Cortex of kidney (tissue), 1 donor: Measurements from ENCODE around the gene CHCHD6.

Experiments used
- DNase-seq: peaks from one replicate; lab custom pipeline; 2025; lab: John Stamatoyannopoulos, UW

CHCHD6 gene

DNA sequence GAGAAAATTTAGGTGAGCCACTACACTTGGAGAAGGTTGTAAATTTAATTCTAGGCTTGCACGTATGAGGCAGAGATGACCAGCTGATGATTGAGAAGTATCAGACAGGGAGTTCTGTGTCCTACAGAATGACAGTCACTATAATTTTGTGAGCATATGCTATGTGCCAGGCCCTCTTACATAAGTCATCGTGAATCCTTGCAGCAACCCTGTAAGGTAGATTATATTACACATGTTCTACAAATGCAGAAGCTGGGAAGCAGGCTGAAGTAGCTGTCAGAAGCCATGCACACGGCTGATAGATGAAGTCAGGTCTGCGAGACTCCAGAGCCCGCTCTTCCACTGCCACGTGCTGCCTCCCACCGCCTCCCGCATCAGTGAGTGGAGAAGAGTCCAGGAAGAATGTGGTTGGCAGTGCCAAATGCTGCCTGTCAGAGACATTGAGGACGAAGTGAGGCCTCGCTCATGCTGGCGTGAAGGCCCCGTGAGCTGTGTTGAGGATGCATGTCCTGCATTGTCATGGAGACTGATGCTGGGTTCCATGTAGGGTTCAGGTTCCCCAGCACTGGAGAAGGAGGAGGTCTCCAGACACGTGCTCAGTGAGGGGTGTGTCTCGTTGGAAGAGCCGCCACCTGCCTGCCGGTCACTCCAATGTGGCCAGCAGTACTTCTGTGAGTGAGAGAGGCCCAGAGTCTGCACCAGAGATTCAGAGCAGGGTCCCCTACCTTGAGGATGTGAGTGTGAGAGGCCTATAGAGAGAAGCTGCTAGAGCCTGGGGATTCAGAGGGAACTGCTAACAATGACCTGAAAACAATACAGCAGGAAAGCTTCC, 155.6 kb downstream of the CHCHD6 start:
- no peak for DNase-seq

DNA sequence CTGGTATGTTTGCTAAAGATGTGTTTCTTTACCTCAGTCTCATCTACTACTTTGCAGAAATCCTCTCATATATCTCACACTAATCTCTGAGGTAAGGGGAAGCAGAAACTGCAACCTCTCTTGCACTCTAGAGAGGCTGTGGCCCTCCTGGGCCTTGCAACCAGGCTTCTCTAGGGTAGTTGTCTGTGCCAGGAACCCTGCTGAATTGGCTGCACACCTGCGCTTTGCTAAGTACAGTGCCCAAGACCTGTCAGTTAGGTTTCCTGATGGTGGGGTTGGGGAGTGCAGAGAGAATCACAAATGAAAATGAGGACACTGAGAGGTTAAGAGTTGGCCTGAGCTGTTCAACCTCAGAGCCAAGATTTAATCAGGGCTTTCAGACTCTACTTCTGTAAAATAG, 161.7 kb downstream of the CHCHD6 start:
- DNase-seq, result no peak

DNA sequence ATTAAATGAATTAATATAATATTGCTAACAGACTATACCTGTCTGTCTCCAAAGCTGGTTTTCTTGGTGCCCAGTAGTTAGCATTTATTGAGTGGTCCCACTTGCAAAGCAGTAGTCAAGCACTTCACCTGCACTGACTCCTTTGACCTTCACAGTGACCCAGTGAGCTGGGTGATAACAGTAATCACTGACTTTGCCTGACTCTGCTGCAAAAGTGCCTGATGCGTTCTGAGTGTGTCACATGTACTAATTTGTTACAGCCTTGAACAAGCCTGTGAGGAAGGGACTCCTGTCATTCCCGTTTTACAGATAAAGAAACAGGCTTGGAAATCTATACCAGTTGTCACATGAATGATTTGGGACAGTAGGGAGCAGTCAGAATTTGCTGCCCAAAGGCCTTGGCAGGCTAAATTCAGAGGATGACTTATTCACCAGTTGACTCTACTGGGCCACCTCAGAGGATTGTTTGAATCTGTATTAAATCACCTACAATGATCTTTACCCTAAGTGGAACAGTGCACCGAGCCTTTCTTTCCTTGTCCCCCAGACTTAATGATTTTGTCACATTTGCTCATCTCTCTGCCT, 162.2 kb downstream of the CHCHD6 start:
- DNase-seq, result no peak

DNA sequence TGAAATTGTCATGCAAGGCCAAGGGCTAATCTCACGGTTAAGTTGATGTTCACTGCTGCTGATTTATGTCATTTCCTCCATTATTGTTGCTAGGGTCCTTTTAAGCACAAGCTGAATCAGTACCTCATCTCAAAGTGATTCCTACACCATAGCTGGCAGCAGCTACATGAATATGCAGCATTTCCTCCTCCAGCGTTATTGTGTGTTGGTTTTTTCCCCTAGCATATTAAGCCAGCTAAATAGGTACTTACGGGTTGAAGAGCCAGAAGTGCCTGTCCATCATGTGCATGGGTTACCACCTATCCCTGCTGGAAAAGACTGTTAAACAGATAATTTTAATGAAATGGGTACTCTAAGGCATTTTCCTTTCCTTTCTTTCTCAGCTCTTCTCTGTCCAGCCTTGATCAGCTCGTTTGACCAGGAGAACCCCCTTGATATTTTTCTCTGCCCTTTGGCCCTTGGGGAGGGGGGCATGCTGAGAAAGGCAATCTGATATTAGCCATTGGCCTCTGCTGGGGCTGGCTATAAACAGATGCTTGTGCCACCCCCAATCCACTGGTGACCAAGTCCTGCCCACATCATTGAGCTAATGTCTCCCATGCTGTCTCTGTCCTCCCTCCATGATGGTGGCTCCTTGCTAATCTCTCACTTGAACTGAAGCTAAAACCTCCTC, 163.3 kb downstream of the CHCHD6 start:
- DNase-seq, result no peak

DNA sequence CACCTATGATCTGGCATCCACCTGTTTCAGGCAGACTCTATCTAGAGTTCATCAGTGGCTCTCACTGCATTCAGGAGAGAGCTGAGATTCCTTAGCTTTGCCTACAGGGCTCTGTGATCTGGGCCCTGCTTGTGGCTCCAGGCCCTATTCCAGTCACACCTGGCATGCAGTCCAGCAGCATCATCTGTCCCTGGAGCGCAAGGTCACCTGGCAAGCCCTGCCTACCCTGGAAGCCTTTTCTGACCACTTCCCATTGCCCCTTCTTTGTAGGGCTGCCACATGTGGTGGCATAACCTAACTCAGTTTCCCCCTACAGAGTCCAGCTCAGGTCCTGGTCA, 163.8 kb downstream of the CHCHD6 start:
- no peak for DNase-seq

DNA sequence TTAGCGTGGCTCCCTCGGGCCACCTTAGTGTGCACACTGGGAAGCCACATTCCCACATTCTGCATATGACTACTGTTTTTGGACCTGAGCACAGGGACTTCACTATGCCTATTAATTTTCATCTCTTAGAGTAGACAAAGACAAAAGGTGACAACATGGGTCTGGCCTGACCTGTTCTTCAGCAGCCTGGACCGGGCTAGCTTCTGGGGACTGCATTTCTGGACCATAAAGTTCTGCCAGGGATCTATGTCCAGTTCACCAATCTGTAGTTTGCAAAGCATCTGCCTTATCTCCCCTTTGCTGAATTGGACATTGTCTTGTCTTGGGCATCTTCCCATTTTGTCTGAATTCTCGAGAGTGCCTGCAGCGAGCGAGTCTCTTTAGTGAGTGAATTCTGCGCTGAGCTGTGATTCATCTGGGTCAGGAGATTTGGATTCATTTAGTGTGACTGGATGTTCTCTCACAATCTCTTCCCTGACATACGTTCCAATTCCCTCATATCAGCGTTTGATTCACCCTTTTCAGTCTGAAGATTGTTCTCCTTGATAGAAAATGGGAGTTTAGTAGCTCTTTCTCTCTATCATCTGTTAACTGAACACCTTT, 166.7 kb downstream of the CHCHD6 start:
- DNase-seq, result no peak

DNA sequence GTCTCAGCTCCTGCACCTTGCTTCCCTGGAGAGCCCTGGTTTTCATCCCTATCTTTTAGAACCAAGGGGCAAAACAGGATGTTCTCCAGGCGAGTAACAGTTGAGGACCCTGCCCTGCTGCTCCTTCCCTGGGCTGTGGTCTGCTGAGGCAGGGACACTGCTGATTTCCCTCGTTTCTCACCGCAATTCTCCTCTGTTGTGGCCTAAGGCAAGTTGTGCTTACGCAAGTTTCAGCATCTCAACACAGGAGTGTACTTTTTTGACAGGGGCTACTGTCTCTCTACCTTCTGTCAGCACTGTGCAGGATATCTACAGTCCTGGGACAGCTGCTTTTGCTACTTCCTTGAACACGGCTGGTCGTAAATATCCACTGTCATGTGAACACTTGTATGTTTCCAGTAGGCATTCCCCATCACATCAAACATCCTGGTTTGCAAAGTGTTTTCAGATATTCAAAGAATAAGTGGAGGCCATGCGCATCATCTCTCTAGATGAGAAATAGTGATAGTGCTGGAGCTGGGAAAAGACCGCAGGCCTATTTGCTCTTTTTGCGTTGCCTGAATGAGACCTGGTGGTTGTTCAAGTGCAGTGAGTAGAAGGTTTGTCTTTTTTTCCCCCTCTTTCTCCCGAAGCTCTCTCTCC, 168.8 kb downstream of the CHCHD6 start:
- no peak for DNase-seq

DNA sequence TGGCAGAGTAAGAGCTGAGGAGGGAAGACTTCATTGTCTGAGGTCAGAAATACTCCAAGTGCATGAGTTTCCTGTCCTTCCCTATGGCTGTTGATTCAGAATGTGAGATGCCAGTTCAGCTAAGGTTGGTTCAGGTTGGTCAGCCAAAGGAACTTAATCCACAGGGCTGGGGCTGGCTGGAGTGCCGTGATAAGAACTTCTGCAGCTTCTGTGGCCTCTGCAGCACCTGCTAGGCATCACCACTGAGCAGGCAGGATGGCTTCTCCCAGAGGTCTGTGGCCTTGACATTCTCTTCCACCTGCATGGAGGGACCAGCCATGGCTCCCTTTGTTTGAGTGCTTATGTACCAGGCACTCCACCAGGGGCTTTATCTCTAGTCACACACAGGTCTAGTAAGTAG, 169.4 kb downstream of the CHCHD6 start:
- DNase-seq, result no peak

DNA sequence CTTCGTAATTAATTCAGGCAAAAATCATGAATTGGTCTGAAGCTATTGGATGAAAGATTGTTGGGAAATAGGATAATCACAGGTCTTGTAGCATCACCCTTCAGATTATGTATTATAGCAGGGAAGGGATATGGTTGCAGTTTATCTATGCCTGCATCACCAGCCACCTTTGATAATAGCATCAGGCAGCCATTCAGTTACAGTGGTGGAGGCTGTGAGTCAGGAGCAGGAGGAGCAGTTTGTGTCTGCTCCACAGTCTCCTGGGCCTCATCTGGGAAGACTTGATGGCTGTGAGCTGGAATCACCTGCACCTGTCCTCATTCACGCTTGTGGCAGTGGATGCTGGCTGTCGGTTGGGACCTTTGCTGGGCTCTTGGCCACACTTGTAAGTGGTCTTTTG, 174.6 kb downstream of the CHCHD6 start:
- DNase-seq, result no peak

DNA sequence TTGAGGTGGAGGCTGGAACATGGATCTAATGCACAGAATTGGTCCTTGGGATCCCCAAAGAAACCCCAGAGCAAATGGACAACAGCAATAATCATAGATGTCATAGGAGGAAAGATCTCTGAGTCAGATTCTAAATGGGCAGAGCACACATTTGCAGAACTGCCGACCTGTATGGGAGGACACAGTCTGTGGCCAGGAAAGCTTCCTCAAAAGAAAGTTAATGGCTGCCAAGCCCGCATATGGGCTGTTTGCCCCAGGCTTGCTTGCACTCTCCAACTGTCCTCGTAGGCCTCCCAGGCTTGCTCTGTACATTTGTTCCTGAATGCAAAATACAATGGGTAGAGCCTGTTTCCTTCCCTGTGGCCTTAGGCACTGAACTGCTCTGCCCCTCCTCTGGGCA, 176.9 kb downstream of the CHCHD6 start:
- DNase-seq, result no peak

DNA sequence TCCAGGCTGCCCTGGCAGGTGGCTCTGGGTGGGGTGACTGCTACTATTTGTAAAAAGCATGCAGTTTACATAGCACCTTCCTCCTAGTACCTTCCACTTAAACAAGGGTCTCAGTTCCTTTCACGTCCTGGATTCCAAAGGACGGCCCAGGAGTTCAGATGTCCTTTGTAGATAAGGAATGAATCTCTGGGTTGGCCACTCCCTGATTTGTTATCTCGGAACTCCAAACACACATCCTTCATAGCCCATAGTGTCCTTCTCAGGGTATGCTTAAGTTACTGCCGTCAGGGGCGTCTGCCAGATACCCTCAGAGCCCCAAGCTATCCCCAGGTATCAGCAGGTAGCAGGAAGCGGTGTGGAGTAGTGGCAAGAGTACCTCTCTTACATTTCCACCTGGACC, 177.8 kb downstream of the CHCHD6 start:
- no peak for DNase-seq

DNA sequence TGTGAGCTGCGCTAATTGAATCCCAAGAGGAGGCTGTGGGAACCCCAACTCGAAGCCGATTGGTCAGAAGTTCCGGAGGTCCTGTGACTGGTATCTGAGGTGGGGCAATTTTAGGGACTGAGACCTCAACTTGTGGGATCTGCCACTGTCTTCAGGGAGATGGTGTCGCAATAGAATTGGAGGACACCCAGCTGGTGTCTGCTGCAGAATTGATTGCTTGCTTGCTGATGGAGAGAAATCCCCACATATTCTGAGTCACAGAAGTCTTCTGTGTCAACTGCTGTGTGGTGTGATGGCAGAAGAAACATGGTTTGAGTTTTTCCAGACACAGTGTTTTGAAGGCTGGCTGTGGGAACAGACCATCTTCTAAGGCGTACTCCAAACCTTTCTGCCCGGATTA, 179.2 kb downstream of the CHCHD6 start:
- DNase-seq, result no peak

DNA sequence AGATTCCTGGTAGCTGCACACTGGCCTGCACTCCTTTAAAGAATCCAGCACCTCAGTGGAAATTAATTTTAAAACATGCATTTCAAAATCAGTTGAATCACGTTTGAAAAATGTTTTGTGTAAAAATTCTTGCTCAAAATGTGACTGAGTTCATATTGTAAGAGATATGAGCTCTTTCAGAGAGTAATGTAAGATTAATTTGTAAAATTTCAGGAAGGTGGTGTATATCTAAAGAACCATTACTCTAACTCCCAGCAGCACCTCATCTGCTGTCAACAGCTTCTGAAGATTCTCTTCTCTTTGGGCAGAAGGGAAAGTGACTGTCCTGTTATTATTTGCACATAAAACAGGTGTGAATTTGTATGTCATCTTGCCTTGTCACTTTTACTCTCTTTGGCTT, 181.4 kb downstream of the CHCHD6 start:
- DNase-seq, result no peak

DNA sequence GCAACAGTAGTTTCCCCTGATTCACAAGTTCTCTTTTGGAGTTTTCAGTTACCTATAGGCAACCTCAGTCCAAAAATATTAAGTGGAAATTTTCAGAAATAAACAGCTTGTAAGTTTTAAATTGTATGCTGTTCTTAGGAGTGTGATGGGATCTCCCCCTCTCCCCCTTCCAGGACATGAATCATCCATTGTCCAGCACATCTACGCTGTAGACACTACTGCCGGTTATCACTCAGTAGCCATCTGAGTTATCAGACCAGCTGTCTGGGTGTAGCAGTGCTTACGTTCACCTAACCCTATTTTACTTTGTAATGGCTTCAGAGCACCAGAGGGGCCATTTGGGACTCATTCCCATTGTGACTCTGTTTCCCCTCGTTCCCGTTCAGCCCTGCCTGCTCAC, 182.2 kb downstream of the CHCHD6 start:
- no peak for DNase-seq

DNA sequence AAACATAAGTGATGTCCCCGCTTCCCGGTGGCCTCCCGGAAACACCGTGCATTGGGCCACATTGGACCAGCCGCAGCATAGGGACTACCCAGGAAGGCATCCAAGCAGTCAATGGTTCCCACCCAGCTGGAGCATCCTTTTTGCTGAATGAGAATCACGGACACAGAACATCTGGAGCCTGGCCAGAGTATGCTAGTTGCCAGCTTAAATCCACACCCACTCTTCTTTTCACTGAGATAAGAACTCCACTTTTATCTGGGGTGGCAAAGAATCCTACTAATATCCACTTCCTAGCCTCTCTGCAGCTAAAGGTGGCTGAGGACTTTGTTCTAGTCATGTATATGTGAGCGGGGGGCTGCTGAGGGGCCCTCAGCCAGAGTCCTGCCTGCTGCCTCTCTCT, 183.6 kb downstream of the CHCHD6 start:
- no peak for DNase-seq

DNA sequence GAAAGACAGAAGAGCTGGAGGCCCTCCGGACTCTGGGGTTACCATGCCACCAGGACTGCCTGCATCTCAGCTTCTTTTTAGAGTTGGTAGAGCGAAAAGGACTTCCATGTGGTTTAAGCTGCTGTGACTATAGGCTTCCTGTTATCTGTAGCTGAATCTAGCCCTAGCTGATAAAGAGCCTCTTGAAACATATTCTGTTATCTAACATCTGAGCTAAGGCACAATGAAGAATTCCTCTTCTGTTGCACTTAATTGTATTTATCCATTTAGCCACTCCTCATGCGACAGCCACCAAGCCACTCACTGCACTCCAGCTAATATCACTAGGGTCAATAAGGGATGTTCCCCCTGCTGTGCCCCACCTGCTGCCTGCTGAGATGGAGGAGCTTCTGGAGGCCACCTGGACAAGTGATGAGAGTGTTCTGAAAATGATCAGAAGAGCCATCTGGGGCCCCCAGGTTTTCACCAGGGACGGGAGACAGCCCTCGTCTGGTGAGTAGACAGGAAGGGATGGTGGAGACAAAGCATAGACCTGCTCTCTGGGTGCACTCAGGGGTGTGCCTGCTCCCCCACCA, 184.2 kb downstream of the CHCHD6 start:
- no peak for DNase-seq

DNA sequence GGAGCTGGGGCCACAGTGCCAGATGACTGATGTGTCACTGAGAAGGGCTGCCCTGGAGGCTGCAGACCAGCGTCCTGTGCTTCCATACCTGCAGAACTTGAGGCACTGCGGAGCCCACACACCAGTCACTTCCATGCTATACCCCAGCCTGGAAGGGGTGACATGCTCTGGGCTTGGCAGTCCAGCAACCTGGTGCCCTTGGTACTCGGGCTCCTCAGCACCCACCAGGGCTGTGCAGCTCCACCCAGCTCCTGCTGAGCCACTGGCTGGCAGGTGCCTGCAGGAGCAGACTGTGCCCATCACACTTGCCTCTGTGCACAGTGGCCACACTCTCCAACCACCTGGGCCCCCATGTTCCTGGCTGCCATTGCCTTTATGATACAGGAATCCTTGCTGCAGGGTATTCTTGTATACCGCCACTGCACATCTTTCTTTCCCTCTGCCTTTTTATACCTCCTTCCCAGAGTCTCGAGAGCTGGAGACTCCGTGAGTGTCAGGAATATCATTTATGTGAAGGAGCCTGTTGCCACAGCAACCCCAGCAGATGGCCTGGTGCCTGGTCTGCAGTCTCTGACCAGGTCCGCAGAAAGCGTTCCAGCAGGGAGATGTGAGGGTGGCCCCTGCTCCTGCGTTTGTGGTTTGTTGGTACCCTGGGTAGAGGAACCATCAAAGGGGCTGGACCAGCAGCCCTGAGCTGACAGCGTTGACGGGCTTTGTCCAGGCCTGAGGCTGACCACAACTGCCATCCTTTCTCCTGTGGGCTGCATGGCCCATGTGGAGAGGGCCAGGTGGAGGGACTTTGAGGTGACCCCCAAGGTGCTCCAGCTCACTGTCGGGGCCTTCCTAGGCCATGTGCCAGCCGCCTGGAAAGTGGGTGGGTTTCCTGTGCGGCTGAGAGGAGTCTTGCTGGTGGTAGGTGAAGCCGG, 185.5 kb downstream of the CHCHD6 start:
- DNase-seq, result no peak

DNA sequence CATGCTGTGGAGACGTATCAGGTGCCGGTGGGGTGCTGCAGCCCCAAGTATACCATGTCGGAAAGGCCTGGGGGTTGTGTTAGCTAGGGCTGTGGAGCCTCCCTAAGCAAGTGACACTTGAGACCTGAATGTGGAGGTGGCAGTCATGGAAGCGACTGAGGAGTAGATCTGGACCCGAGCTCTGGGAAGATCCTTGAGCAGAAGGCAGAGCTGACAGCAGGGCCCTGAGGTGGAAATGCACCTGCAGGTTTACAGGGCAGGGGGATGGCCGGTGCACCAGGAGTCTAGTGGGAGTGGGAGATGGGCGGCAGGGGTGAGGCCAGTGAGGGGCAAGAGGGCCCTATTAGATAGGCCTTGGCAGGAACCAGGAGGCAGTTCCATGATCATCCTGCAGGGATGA, 187.1 kb downstream of the CHCHD6 start:
- no peak for DNase-seq

DNA sequence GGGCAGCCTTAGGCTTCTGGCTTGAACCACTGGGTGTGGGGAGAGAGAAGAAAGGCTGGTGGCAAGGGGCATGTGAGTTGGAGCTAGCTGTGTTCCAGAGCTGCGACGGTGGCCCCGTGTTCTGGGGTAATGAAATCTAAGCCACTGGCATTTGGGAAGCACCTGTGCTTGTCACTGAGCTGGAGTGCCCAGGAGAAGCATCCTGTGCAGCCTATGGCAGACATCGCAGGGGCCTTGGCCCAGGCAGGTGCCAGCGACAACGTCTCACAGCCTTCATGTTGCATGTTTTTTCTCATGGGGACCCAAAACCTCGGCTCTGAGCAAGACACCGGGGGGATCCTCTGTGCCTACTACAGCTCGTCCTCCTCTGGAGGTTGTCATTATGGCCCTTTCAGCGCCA, 187.8 kb downstream of the CHCHD6 start:
- no peak for DNase-seq

DNA sequence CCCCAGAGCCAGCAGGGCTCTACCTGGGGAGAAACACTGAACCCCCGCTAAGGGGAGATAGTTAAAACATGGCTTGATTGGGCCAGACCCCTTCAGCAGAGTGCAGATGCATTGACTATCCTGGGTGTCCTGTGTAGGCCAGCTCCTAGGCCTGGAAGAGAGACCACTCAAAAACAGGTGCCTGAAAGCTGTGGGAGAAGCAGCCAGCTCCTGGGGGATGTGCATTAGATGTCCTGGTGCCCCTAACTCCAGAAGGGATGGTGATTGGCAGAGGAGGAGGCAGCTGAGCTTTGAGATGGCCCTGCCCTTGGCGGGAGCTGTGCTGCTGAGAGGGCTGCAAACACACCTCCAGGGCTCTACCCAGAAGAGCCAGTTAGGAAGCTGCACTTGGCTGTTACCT, 189.6 kb downstream of the CHCHD6 start:
- no peak for DNase-seq

DNA sequence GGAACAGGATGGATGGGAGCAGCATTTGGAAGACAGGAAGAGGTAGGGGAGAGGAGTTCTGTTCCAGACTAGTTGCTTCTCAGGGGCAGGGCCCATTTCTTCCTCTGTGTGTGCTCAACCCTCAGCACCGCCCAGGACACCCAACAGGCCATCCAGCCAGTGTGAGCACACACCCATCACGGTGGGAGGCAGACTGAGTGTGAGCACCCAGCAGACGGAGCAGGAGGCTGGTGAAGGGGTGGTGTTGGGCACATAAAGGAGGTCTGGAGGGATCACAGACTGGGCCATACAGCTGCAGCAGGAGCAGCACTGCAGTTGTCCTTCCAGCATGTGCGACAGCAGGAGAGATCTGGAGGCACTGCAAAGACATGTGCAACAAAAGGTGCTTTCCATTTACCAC, 190.4 kb downstream of the CHCHD6 start:
- no peak for DNase-seq
